Caco-2 (cell line): ENCODE results near the gene DNPEP. TPM values are rescaled to one million over a fixed set of nuclear protein-coding genes. Genes with fewer than 3 reads are reported as not detected.

Experiments
- BruUV-seq: library from RNA; stranded (reverse); fragments of 400-500 nt; replicated peaks from 2 replicates; lab custom pipeline; 2021; lab: Mats Ljungman, UMichigan
- CTCF ChIA-PET: fragments of 300-600 bp; sonication (Branson Sonifier 250); formaldehyde crosslinking; loops from one replicate; lab custom pipeline; 2022; ENCODE audit warnings: antibody characterized with exemption; lab: Charles Lee
- POLR2A ChIA-PET: fragments of 300-600 bp; sonication (Branson Sonifier 250); formaldehyde crosslinking; loops from one replicate; lab custom pipeline; 2022; ENCODE audit warnings: antibody characterized with exemption; lab: Charles Lee
- DNase-seq, 2 experiments: peaks; one replicate each; pipeline versions ENCODE4 v3.0.0 to v3.0.0-alpha.2; 2020 to 2022
- H3K27me3 ChIP-seq: replicated peaks from 2 replicates; pipeline ENCODE4 v1.6.0; 2011; ENCODE audit warnings: low read length; ENCODE audit not compliant: control insufficient read depth, insufficient read depth
- H3K36me3 ChIP-seq: 2 replicates; pipeline ENCODE4 v1.5.1; 2011; ENCODE audit warnings: low read length; ENCODE audit not compliant: control insufficient read depth, insufficient read depth
- H3K4me1 ChIP-seq: fragments of 250-450 bp; sonication (Bioruptor Pico); 2 replicates; pipeline ENCODE4 v1.5.1; 2020; ENCODE audit warnings: mild to moderate bottlenecking
- H3K4me3 ChIP-seq: 2 replicates; pipeline ENCODE4 v1.5.1; 2011; ENCODE audit warnings: low read depth, mild to moderate bottlenecking, control low read depth, low read length
- H3K9me3 ChIP-seq: fragments of 250-450 bp; sonication (Bioruptor Pico); 2 replicates; pipeline ENCODE4 v1.5.1; 2020; ENCODE audit warnings: mild to moderate bottlenecking, moderate library complexity
- H3K27ac Mint-ChIP-seq: one replicate; pipeline ENCODE4 v1.8.0; 2022; ENCODE audit warnings: mixed read lengths; ENCODE audit not compliant: unreplicated experiment
- H3K27me3 Mint-ChIP-seq: one replicate; pipeline ENCODE4 v1.8.0; 2022; ENCODE audit warnings: mixed read lengths; ENCODE audit not compliant: insufficient read depth, unreplicated experiment
- H3K36me3 Mint-ChIP-seq: one replicate; pipeline ENCODE4 v1.8.0; 2022; ENCODE audit warnings: mild to moderate bottlenecking, mixed read lengths; ENCODE audit not compliant: insufficient read depth, unreplicated experiment
- H3K4me1 Mint-ChIP-seq: one replicate; pipeline ENCODE4 v1.8.0; 2022; ENCODE audit warnings: low read depth, mixed read lengths; ENCODE audit not compliant: unreplicated experiment
- H3K4me3 Mint-ChIP-seq: one replicate; pipeline ENCODE4 v1.8.0; 2022; ENCODE audit warnings: mild to moderate bottlenecking, moderate library complexity, mixed read lengths; ENCODE audit not compliant: unreplicated experiment
- H3K9me3 Mint-ChIP-seq: one replicate; pipeline ENCODE4 v1.8.0; 2022; ENCODE audit warnings: mixed read lengths; ENCODE audit not compliant: unreplicated experiment
- intact Hi-C: fragments of 100-400 bp; cut with micrococcal nuclease; formaldehyde crosslinking; loops from one replicate; pipeline ENCODE4 v1.10.0; 2022; ENCODE audit not compliant: unreplicated experiment
- total RNA-seq: library from RNA; stranded (reverse); gene quantifications from 2 replicates; pipeline ENCODE4 v1.2.3, GENCODE V29; 2022
- TF ChIP-seq, protein P1 (sequence below), 2 experiments: fragments of 200-600 bp in 1 of 2; IDR thresholded peaks; 1 replicate in 1 of 2; 2 replicates in 1 of 2; pipeline versions ENCODE4 v1.5.1 to v1.8.0; 2011 to 2022; ENCODE audit warnings: antibody characterized with exemption in 1 of 2, control low read depth in 1 of 2, inconsistent platforms in 1 of 2, low read depth in 1 of 2, low read length in 1 of 2, mild to moderate bottlenecking in 1 of 2, moderate library complexity in 1 of 2; ENCODE audit not compliant: insufficient read depth in 1 of 2, severe bottlenecking in 1 of 2, unreplicated experiment in 1 of 2

The DNPEP gene
- total RNA-seq, 1 experiment from 2014 or later: 102 TPM

- Mint-ChIP-seq H3K27me3 (peaks cover 21% of the 10 kb centered on the region), H3K36me3 (no peaks in the 10 kb centered on the region), H3K9me3 (no peaks in the 10 kb centered on the region), H3K27ac (no peak overlapping the region), H3K4me3 (no peak overlapping the region), H3K4me1 (no peaks in the 10 kb centered on the region)
- Histone ChIP-seq H3K9me3 (no peaks in the 10 kb centered on the region), H3K36me3 (no peaks in the 10 kb centered on the region), H3K4me1 (no peaks in the 10 kb centered on the region), H3K4me3 (no peak overlapping the region), H3K27me3 (no peaks in the 10 kb centered on the region)
- no peak for DNase-seq
- intact Hi-C loops: no loop called here
- TF ChIP-seq, protein P1, sequence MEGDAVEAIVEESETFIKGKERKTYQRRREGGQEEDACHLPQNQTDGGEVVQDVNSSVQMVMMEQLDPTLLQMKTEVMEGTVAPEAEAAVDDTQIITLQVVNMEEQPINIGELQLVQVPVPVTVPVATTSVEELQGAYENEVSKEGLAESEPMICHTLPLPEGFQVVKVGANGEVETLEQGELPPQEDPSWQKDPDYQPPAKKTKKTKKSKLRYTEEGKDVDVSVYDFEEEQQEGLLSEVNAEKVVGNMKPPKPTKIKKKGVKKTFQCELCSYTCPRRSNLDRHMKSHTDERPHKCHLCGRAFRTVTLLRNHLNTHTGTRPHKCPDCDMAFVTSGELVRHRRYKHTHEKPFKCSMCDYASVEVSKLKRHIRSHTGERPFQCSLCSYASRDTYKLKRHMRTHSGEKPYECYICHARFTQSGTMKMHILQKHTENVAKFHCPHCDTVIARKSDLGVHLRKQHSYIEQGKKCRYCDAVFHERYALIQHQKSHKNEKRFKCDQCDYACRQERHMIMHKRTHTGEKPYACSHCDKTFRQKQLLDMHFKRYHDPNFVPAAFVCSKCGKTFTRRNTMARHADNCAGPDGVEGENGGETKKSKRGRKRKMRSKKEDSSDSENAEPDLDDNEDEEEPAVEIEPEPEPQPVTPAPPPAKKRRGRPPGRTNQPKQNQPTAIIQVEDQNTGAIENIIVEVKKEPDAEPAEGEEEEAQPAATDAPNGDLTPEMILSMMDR (IDR thresholded peaks at IDR 0.05; ENCODE audit: insufficient read depth in 1 of 2, low read depth in 1 of 2, low read length in 1 of 2, severe bottlenecking in 1 of 2, unreplicated experiment in 1 of 2): no peak
- BruUV-seq: no TSS peak
- ChIA-PET POLR2A (no interaction called here), CTCF (interaction anchor here (0.6 kb wide), 1 partner anchor 370 kb away, joined by 3 read pairs; no protein-coding TSS in a partner anchor)
These were observed 42.8 kb downstream of the DNPEP start for GRCh38 chr2:219344751-219345430.

- Histone ChIP-seq H3K27me3 (no peaks in the 10 kb centered on the region; the same call in none of the 2 replicates), H3K4me1 (no peaks in the 10 kb centered on the region), H3K36me3 (no peaks in the 10 kb centered on the region), H3K9me3 (no peaks in the 10 kb centered on the region), H3K4me3 (no peak overlapping the region)
- intact Hi-C loops: loop anchor here (5.0 kb wide), 1 partner anchor 377 kb away; no protein-coding TSS in a partner anchor
- TF ChIP-seq, protein P1 (IDR thresholded peaks at IDR 0.05; ENCODE audit: insufficient read depth in 1 of 2, low read depth in 1 of 2, low read length in 1 of 2, severe bottlenecking in 1 of 2, unreplicated experiment in 1 of 2): no peak
- ChIA-PET POLR2A (no interaction called here), CTCF (interaction anchor here (0.8 kb wide), 1 partner anchor 52 kb away, joined by 3 read pairs; the partner anchor contains the start of gene DNPEP)
- DNase-seq: no peak
- BruUV-seq: no TSS peak
- H3K4me3 Mint-ChIP-seq: no peak overlapping the region
- H3K36me3 Mint-ChIP-seq: no peaks in the 10 kb centered on the region
- no peaks in the 10 kb centered on the region for H3K4me1 Mint-ChIP-seq
- H3K9me3 Mint-ChIP-seq: no peaks in the 10 kb centered on the region
- no peak overlapping the region for H3K27ac Mint-ChIP-seq
- H3K27me3 Mint-ChIP-seq: peaks cover 28% of the 10 kb centered on the region
These were observed 52.3 kb downstream of the DNPEP start for GRCh38 chr2:219335373-219335786.

DNA sequence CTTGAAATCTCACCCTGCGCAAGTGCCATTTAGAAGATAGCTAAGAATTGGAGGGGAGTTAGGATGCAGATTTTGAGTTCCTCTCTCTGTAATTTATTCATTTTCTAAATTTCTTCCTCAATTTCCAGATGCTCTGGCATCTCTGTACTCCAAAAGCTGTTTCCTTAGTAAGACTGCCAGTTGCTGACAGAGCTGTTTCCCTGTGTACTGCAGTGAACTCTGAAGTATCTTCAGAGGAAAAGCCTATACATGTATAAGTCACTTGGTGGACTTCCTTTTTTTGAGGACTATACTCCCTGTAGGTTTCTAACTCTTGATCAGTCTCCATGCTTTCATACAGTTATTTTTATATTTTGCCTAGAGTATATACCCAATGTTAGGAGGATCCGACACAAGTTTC is 53.6 kb downstream of the DNPEP start:
- ChIA-PET CTCF (no interaction called here), POLR2A (no interaction called here)
- no peaks in the 10 kb centered on the region for H3K9me3 Mint-ChIP-seq
- Histone ChIP-seq H3K4me3 (no peak overlapping the region), H3K9me3 (no peaks in the 10 kb centered on the region), H3K36me3 (no peaks in the 10 kb centered on the region), H3K4me1 (no peaks in the 10 kb centered on the region), H3K27me3 (no peaks in the 10 kb centered on the region; the same call in none of the 2 replicates)
- no peak overlapping the region for H3K27ac Mint-ChIP-seq
- no peak for DNase-seq
- peaks cover 23% of the 10 kb centered on the region for H3K27me3 Mint-ChIP-seq
- TF ChIP-seq, protein P1 (IDR thresholded peaks at IDR 0.05; ENCODE audit: insufficient read depth in 1 of 2, low read depth in 1 of 2, low read length in 1 of 2, severe bottlenecking in 1 of 2, unreplicated experiment in 1 of 2): no peak
- H3K36me3 Mint-ChIP-seq: no peaks in the 10 kb centered on the region
- BruUV-seq: no TSS peak
- no peaks in the 10 kb centered on the region for H3K4me1 Mint-ChIP-seq
- H3K4me3 Mint-ChIP-seq: no peak overlapping the region
- intact Hi-C loops: no loop called here
